GM12891 (cell line): ENCODE measurements around the gene SLC24A3.

ENCODE experiments used
- POLR2A ChIP-seq: IDR thresholded peaks from 2 replicates; pipeline ENCODE4 v1.6.1; 2011; ENCODE audit warnings: low read depth, low read length, control low read depth
- POLR2AphosphoS5 ChIP-seq: IDR thresholded peaks from 2 replicates; pipeline ENCODE4 v1.6.1; 2011; ENCODE audit warnings: low read depth, low read length, control low read depth
- TAF1 ChIP-seq: IDR thresholded peaks from 2 replicates; pipeline ENCODE4 v1.6.1; 2011; ENCODE audit warnings: low read depth, low read length, control low read depth

- no peak for TF ChIP-seq POLR2AphosphoS5
- no peak for TF ChIP-seq TAF1
- no peak for TF ChIP-seq POLR2A
Measured at GRCh38 chr20:19511931-19512330, 299.5 kb downstream of the SLC24A3 start.
